HG03521 (cell line): Measurements from ENCODE around the gene DNAJC16.

Experiments
- ATAC-seq: cut with Tn5 transposase; IDR thresholded peaks from one replicate; pipeline ENCODE4 v1.9.1; 2021; ENCODE audit warnings: mild to moderate bottlenecking, moderate library complexity; ENCODE audit not compliant: unreplicated experiment

Gene DNAJC16

GRCh38 chr1:15531682-15532081 is 5.0 kb downstream of the DNAJC16 start:
- ATAC-seq = no peak

GRCh38 chr1:15538771-15539170 is 12.1 kb downstream of the DNAJC16 start:
- no peak for ATAC-seq

DNA sequence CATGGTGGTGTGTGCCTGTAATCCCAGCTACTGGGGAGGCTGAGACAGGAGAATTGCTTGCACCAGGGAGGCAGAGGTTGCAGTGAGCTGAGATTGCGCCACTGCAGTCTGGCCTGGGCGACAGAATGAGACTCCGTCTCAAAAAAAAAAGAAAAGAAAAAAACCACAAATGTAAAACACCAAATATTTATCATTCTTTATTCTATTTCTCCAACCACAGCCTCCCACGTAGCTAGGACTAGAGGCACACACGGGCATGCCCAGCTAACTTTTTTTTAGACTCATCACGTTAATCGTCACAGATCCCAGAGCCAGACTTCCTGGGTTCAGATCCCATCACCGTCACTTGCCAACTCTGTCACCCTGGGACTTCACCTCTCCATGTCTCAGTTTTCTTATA is 13.5 kb downstream of the DNAJC16 start:
- ATAC-seq = no peak

GRCh38 chr1:15541231-15541792 is 14.7 kb downstream of the DNAJC16 start:
- ATAC-seq = no peak

- ATAC-seq = no peak
These were observed 16.0 kb downstream of the DNAJC16 start for GRCh38 chr1:15542388-15543250.

- ATAC-seq = no peak
These were observed 16.6 kb downstream of the DNAJC16 start for GRCh38 chr1:15543251-15543588.

GRCh38 chr1:15543589-15544568 is 17.2 kb downstream of the DNAJC16 start:
- no peak for ATAC-seq

GRCh38 chr1:15546641-15547040 is 20.0 kb downstream of the DNAJC16 start:
- no peak for ATAC-seq

- no peak for ATAC-seq
These were observed 23.9 kb downstream of the DNAJC16 start for GRCh38 chr1:15550573-15550972.

DNA sequence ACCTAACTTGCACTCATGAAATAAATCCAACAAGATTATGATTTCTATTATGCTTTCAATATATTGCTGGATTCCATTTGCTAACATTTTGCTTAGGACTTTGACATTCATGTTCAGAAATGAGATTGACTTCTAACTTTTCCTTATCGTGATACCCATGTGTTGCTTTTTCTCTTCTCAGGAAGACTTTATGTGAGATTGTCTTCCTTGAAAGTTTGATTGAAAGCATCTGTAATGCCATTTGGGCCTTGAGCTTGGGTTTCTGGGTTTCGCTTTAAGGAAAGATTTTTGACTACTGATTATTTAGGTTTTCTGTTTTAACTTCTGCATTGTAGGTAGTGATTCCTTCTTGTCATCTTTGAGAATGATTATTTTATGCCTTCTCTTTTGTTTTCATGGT is 30.4 kb downstream of the DNAJC16 start:
- ATAC-seq = no peak

DNA sequence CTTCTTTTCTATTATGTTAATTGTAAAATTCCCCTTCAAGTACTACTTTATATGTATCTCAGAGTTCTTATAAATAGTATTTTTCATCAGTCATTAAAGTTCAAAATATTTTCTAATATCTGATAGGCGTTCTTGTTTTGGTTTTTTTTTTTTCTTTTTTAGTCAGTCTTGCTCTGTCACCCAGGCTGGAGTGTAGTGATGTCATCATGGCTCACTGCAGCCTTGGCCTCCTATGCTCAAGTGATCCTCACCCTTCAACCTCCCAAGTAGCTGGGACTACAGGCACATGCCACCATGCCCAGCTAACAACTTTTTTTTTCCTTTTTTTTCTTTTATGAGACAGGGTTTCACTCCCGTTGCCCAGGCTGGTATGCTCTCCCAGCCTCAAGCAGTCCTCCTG is 30.9 kb downstream of the DNAJC16 start:
- ATAC-seq = no peak

- no peak for ATAC-seq
These were observed 31.9 kb downstream of the DNAJC16 start for GRCh38 chr1:15558516-15558915.

DNA sequence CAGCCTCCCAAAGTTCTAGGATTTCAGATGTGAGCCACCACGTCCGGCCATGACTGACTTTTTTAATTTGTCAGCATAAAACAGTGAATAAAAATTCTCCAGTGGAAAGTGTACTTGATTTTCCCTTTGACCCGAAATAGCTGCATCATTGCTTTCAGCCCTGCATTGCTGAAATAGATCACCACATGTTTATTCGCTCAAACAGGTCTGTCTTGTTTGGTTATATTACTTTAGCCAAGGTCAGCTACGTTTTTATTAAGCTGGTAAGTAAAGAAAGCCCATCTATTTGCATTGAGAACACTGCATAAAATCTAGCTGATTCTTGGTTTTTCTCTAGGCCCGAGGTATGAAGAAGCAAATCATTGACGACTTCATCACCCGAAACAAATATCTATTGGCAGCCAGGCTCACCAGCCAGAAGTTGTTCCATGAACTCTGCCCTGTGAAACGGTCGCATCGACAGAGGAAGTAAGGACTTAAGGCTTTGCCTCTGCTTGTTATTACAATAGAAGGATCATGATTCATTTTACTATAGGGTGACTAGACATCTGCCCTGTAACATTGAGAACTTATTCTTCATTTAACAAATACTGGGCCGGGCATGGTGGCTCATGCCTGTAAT is 32.7 kb downstream of the DNAJC16 start:
- ATAC-seq = no peak

DNA sequence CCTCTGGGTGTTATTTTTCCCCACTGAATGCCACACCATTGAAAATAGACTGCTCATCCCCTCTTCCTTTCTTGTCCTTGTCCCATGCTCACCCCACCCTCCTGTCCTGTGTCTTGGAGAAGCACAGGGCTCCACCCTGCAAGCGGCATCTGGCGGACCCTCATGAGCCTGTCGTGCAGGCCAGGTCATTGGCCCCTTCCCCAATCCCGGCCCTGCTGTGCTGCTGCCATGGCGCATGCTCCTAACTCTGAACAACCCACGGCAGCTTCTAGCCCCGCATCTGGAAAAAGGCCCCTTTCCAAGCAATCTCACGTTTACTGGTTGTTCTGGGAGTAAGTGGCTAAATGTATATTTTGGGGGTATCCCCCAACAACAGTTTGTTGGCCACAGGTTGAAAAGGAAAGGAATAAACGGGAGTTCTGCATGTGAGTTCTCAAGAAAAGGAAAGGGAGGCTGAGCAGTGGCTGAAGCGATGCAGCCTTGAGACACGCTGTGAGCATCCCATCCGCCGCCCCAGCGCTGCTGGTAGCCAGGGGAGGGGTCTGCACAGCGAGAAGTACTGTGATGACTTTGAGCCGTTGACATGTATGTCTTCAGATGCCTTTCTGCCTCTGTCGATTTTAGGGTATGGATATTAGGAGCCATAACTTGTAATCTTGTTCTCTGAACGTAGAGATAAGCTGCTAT is 41.9 kb downstream of the DNAJC16 start:
- ATAC-seq = no peak

DNA sequence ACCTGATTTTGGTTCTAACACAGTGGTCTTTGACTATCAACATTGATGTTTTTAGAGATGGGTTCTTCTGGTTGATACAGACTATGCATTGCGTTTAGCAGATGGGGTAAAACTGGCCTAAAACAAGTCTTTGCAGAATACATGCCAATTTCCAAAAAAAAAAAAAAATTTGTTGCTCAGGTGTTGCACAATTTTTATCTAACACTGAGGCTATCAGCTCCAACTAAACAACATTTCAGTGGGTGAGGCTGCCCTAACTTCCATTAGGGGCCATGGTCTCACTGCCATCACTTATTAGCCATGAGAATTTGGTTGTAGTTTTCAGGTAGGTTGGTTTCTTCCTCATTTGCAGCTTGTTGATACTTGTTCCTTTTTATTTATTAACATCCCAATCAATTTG is 44.2 kb downstream of the DNAJC16 start:
- ATAC-seq = no peak

DNA sequence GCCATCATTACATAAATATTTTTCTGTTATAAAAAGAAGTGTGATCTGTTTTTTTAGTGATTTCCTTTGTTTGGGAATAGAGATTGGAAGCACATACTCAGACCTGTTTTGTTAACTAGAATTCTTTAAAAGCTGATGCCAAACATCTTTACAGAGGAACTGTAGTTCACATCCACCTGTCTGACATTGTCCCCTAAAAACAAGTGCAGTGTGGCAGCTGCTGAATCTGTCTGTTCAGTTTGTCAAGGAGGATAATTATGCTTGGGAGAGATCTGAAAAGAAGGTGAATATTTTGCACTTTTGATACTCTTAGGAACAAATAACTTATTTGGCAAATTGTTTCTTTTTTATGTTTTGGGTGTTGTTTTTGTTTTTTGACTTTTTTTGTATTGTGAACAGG is 44.6 kb downstream of the DNAJC16 start:
- no peak for ATAC-seq

GRCh38 chr1:15573477-15573876 is 46.8 kb downstream of the DNAJC16 start:
- no peak for ATAC-seq

- no peak for ATAC-seq
These were observed 48.1 kb downstream of the DNAJC16 start for GRCh38 chr1:15574741-15575140.

- ATAC-seq = no peak
These were observed 49.0 kb downstream of the DNAJC16 start for GRCh38 chr1:15575549-15576150.

GRCh38 chr1:15577691-15578090 is 51.0 kb downstream of the DNAJC16 start:
- ATAC-seq = no peak
